ENCODE measurements around the gene SPRR2E.
"Not testable (repeated sequence)": the region's sequence is repeated elsewhere in the genome, so short reads cannot be mapped to it uniquely, and the experiment has no call there.

The SPRR2E gene

GRCh38 chr1:153094426-153094825 is at the start of gene SPRR2E:
TSS of gene SPRR2E (minus strand) at chr1:153094526. CDS start at chr1:153093751, 775 bp downstream.
- DNase-seq (ENCODE audit: low read depth in 1 of 2, low spot score in 1 of 2), result no peak

- no peak for DNase-seq (ENCODE audit: low read depth in 1 of 2, low spot score in 1 of 2)
Measured at GRCh38 chr1:153141377-153141776, 47.1 kb upstream of the SPRR2E start.

GRCh38 chr1:153140484-153140883 is 46.2 kb upstream of the SPRR2E start:
- DNase-seq (ENCODE audit: low read depth in 1 of 2, low spot score in 1 of 2), result no peak

- no peak for DNase-seq (ENCODE audit: low read depth in 1 of 2, low spot score in 1 of 2)
Measured at GRCh38 chr1:153133743-153134142, 39.4 kb upstream of the SPRR2E start.

GRCh38 chr1:153133267-153133666 is 38.9 kb upstream of the SPRR2E start:
- no peak for DNase-seq (ENCODE audit: low read depth in 1 of 2, low spot score in 1 of 2)

GRCh38 chr1:153128688-153129087 is 34.4 kb upstream of the SPRR2E start:
- not testable (repeated sequence) for DNase-seq (ENCODE audit: low read depth in 1 of 2, low spot score in 1 of 2)

GRCh38 chr1:153127296-153127695 is 33.0 kb upstream of the SPRR2E start:
- DNase-seq (ENCODE audit: low read depth in 1 of 2, low spot score in 1 of 2), result no peak

GRCh38 chr1:153125536-153125935 is 31.2 kb upstream of the SPRR2E start:
- no peak for DNase-seq (ENCODE audit: low read depth in 1 of 2, low spot score in 1 of 2)

- not testable (repeated sequence) for DNase-seq (ENCODE audit: low read depth in 1 of 2, low spot score in 1 of 2)
Measured at GRCh38 chr1:153123793-153124192, 29.5 kb upstream of the SPRR2E start.

- DNase-seq (ENCODE audit: low read depth in 1 of 2, low spot score in 1 of 2), result no peak
Measured at GRCh38 chr1:153122831-153123421, 28.6 kb upstream of the SPRR2E start.

- DNase-seq (ENCODE audit: low read depth in 1 of 2, low spot score in 1 of 2), result no peak
Measured at GRCh38 chr1:153120945-153121344, 26.6 kb upstream of the SPRR2E start.

- DNase-seq (ENCODE audit: low read depth in 1 of 2, low spot score in 1 of 2), result no peak
Measured at GRCh38 chr1:153119491-153119971, 25.2 kb upstream of the SPRR2E start.

GRCh38 chr1:153115264-153115663 is 20.9 kb upstream of the SPRR2E start:
- DNase-seq (ENCODE audit: low read depth in 1 of 2, low spot score in 1 of 2), result not testable (repeated sequence)

- no peak for DNase-seq (ENCODE audit: low read depth in 1 of 2, low spot score in 1 of 2)
Measured at GRCh38 chr1:153113416-153113815, 19.1 kb upstream of the SPRR2E start, which contains the start of gene SPRR2F. TSS of gene SPRR2F (minus strand) at chr1:153113516. CDS start at chr1:153112733, 783 bp downstream.

GRCh38 chr1:153112454-153112853 is 18.1 kb upstream of the SPRR2E start:
- not testable (repeated sequence) for DNase-seq (ENCODE audit: low read depth in 1 of 2, low spot score in 1 of 2)

GRCh38 chr1:153100245-153100644 is 5.9 kb upstream of the SPRR2E start:
- DNase-seq (ENCODE audit: low read depth in 1 of 2, low spot score in 1 of 2), result no peak

GRCh38 chr1:153099461-153100045 is 5.2 kb upstream of the SPRR2E start:
- no peak for DNase-seq (ENCODE audit: low read depth in 1 of 2, low spot score in 1 of 2)

GRCh38 chr1:153095764-153096163 is 1.4 kb upstream of the SPRR2E start:
- no peak for DNase-seq (ENCODE audit: low read depth in 1 of 2, low spot score in 1 of 2)

- DNase-seq (ENCODE audit: low read depth in 1 of 2, low spot score in 1 of 2), result no peak
Measured at GRCh38 chr1:153087652-153088051, 6.7 kb downstream of the SPRR2E start.

- DNase-seq (ENCODE audit: low read depth in 1 of 2, low spot score in 1 of 2), result no peak
Measured at GRCh38 chr1:153081736-153082135, 12.6 kb downstream of the SPRR2E start.

GRCh38 chr1:153072806-153073726 is 21.3 kb downstream of the SPRR2E start:
- DNase-seq (ENCODE audit: low read depth in 1 of 2, low spot score in 1 of 2), result no peak

- no peak for DNase-seq (ENCODE audit: low read depth in 1 of 2, low spot score in 1 of 2)
Measured at GRCh38 chr1:153071511-153071910, 22.8 kb downstream of the SPRR2E start, which contains the start of gene SPRR2B. TSS of gene SPRR2B (minus strand) at chr1:153071611. CDS start at chr1:153070839, 772 bp downstream.
